HepG2 (cell line): Measurements from ENCODE around the gene SNX9. TPM values are rescaled to one million over a fixed set of nuclear protein-coding genes. Genes with fewer than 3 reads are reported as not detected.
A peak's percentile ranks its signal among the peaks of the same experiment; 100 is the strongest.

Experiments
- ARID2 ChIP-seq: sonication (generic); formaldehyde crosslinking; IDR thresholded peaks from 2 replicates; pipeline ENCODE4 v1.8.1; 2022; ENCODE audit warnings: mild to moderate bottlenecking, missing genetic modification reagents, borderline replicate concordance
- BORCS8-MEF2B ChIP-seq: sonication (generic); formaldehyde crosslinking; IDR thresholded peaks from 2 replicates; pipeline ENCODE4 v1.8.0; 2022; ENCODE audit warnings: mild to moderate bottlenecking, missing genetic modification reagents
- BRD4 ChIP-seq: sonication (generic); formaldehyde crosslinking; IDR thresholded peaks from 2 replicates; pipeline ENCODE4 v1.4.0; 2020; ENCODE audit warnings: missing genetic modification reagents
- CEBPB ChIP-seq: IDR thresholded peaks from 2 replicates; pipeline ENCODE4 v1.6.1; 2011; ENCODE audit warnings: low read depth, low read length, improper control_type of control experiment, borderline replicate concordance
- CREB1 ChIP-seq, 2 experiments: fragments of 450-650 bp in 1 of 2; IDR thresholded peaks; 2 replicates each; pipeline ENCODE4 v1.6.1; 2016 to 2017; ENCODE audit warnings: control low read depth in 1 of 2, mild to moderate bottlenecking in 1 of 2, missing compliant biosample characterization in 1 of 2, missing genetic modification characterization in 1 of 2
- EHMT2 ChIP-seq: fragments of 200-600 bp; sonication (generic); IDR thresholded peaks from 2 replicates; pipeline ENCODE4 v1.7.0; 2017; ENCODE audit warnings: antibody characterized with exemption, low read depth, low read length, borderline replicate concordance
- FOSL2 ChIP-seq: sonication (generic); formaldehyde crosslinking; IDR thresholded peaks from 2 replicates; pipeline ENCODE4 v1.4.0; 2020; ENCODE audit warnings: missing genetic modification reagents
- GABPA ChIP-seq, 2 experiments: IDR thresholded peaks; 2 replicates each; pipeline ENCODE4 v1.6.1; 2011 to 2016; ENCODE audit warnings: low read depth in 2 of 2, low read length in 1 of 2, missing biosample characterization in 1 of 2, missing genetic modification characterization in 1 of 2
- HIVEP1 ChIP-seq: sonication (generic); formaldehyde crosslinking; IDR thresholded peaks from 2 replicates; pipeline ENCODE4 v1.4.0; 2020; ENCODE audit warnings: mild to moderate bottlenecking, missing genetic modification reagents
- HMG20B ChIP-seq: conservative IDR thresholded peaks from 2 replicates; pipeline ENCODE4 v1.6.1; 2016; ENCODE audit warnings: missing genetic modification reagents, missing compliant biosample characterization
- HNRNPH1 ChIP-seq: fragments of 200-400 bp; formaldehyde crosslinking; optimal IDR thresholded peaks from 2 replicates; pipeline ENCODE3; 2017; ENCODE audit warnings: mild to moderate bottlenecking, low read depth, low read length
- NR2F1 ChIP-seq, 2 experiments: fragments of 450-650 bp in 1 of 2; formaldehyde crosslinking in 1 of 2; IDR thresholded peaks; 2 replicates each; pipeline versions ENCODE4 v1.5.0 to v1.6.1; 2016 to 2020; ENCODE audit warnings: mild to moderate bottlenecking in 1 of 2, missing compliant biosample characterization in 1 of 2, missing genetic modification reagents in 1 of 2, moderate library complexity in 1 of 2
- POGZ ChIP-seq: sonication (generic); formaldehyde crosslinking; IDR thresholded peaks from 2 replicates; pipeline ENCODE4 v1.4.0; 2020; ENCODE audit warnings: mild to moderate bottlenecking, missing genetic modification reagents
- RAD51 ChIP-seq: fragments of 450-650 bp; IDR thresholded peaks from 2 replicates; pipeline ENCODE4 v1.6.1; 2016; ENCODE audit warnings: borderline replicate concordance
- RARA ChIP-seq: IDR thresholded peaks from 2 replicates; pipeline ENCODE4 v1.6.1; 2016; ENCODE audit warnings: missing genetic modification reagents, missing compliant biosample characterization
- SMARCC2 ChIP-seq: fragments of 450-650 bp; IDR thresholded peaks from 2 replicates; pipeline ENCODE4 v1.6.1; 2017; ENCODE audit warnings: antibody characterized with exemption, mild to moderate bottlenecking
- SRSF4 ChIP-seq: fragments of 200-400 bp; formaldehyde crosslinking; IDR thresholded peaks from one replicate; pipeline ENCODE4 v1.6.1; 2018; ENCODE audit warnings: mild to moderate bottlenecking, low read depth, low read length, moderate library complexity; ENCODE audit not compliant: poor library complexity, severe bottlenecking
- U2AF2 ChIP-seq: fragments of 200-400 bp; formaldehyde crosslinking; IDR thresholded peaks from 2 replicates; pipeline ENCODE4 v1.6.1; 2017; ENCODE audit warnings: low read depth, mild to moderate bottlenecking, low read length
- ZBTB20 ChIP-seq: sonication (generic); formaldehyde crosslinking; IDR thresholded peaks from 2 replicates; pipeline ENCODE4 v1.8.1; 2023; ENCODE audit warnings: missing genetic modification reagents, low read depth, mild to moderate bottlenecking, borderline replicate concordance
- ZBTB7A ChIP-seq: sonication (generic); formaldehyde crosslinking; IDR thresholded peaks from 2 replicates; pipeline ENCODE4 v1.8.0; 2022; ENCODE audit warnings: mild to moderate bottlenecking, missing genetic modification reagents
- ZFAT ChIP-seq: sonication (generic); formaldehyde crosslinking; conservative IDR thresholded peaks from 2 replicates; pipeline ENCODE4 v1.8.1; 2023; ENCODE audit warnings: missing genetic modification reagents, inconsistent platforms
- ZNF331 ChIP-seq: sonication (generic); formaldehyde crosslinking; IDR thresholded peaks from 2 replicates; pipeline ENCODE4 v1.4.0; 2020; ENCODE audit warnings: missing genetic modification reagents
- ZNF747 ChIP-seq: sonication (generic); formaldehyde crosslinking; IDR thresholded peaks from 2 replicates; pipeline ENCODE4 v1.8.1; 2023; ENCODE audit warnings: missing genetic modification reagents, mild to moderate bottlenecking, borderline replicate concordance
- ZNF75D ChIP-seq: sonication (generic); formaldehyde crosslinking; IDR thresholded peaks from 2 replicates; pipeline ENCODE4 v1.8.1; 2023; ENCODE audit warnings: missing genetic modification reagents, mild to moderate bottlenecking, borderline replicate concordance
- polyA plus RNA-seq, 8 experiments: library from polyadenylated mRNA; depleted of rRNA in 3 of 8; stranded (reverse) in 7 of 8; unstranded in 1 of 8; fragments of >200 nt; fragmentation: Illumina TruSeq in 4 of 8; extraction: Trizol in 4 of 8; gene quantifications; 2 replicates each; pipeline versions ENCODE4 v1.2.1 to v1.2.3, GENCODE V29; 2011 to 2016; ENCODE audit warnings: low read depth in 4 of 8, missing spikeins in 1 of 8, mixed read lengths in 1 of 8; ENCODE audit not compliant: insufficient read depth in 1 of 8
- total RNA-seq, 5 experiments: library from RNA; depleted of rRNA; stranded (reverse); fragments of >200 nt; fragmentation: Illumina TruSeq; extraction: Trizol; gene quantifications; 2 replicates each; pipeline ENCODE4 v1.2.3, GENCODE V29; 2016; ENCODE audit warnings: low read depth in 1 of 5
- TF ChIP-seq, protein P1 (sequence below): sonication (generic); formaldehyde crosslinking; IDR thresholded peaks from 2 replicates; pipeline ENCODE4 v1.4.0; 2020; ENCODE audit warnings: missing genetic modification reagents
- TF ChIP-seq, protein P2 (sequence below): sonication (generic); formaldehyde crosslinking; IDR thresholded peaks from 2 replicates; pipeline ENCODE4 v1.5.1; 2020; ENCODE audit warnings: missing genetic modification reagents, mild to moderate bottlenecking, borderline replicate concordance
- TF ChIP-seq, protein P3 (sequence below): sonication (generic); formaldehyde crosslinking; IDR thresholded peaks from 2 replicates; pipeline ENCODE4 v1.8.1; 2023; ENCODE audit warnings: mild to moderate bottlenecking, missing genetic modification reagents

SNX9 gene
- total and polyA plus RNA-seq, 2 of the 13 experiments (the other 11 are each of a cell fraction or from before 2014, with no cell fraction given) = 21.9 to 36.0 TPM

DNA sequence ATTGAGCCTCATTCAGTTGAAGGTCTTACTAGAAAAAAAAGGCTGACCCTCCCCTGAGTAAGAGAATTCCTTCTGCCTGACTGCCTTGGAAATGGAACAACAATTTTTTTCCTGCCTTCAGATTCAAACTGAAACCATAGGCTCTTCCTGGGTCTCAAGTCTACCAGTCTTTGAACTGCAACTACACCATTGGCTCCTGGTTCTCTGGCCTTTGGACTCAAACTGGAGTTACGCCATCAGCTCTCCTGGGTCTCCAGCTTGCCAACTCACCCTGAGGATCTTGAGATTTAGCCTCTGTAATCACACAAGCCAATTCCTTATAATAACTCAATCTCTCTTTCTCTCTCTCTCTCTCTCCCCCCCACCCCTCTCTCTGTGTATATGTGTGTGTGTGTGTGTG, 36.0 kb upstream of the SNX9 start (continued):
- TF ChIP-seq FOSL2 (peak; percentile 33; the same call in 1 of the 2 replicates), EHMT2 (peak; percentile 44; the same call in 1 of the 2 replicates), ZNF747 (CRISPR knock-in tag) (no peak), CEBPB (peak; percentile 90), ZBTB7A (CRISPR knock-in tag) (no peak), ZFAT (CRISPR knock-in tag) (no peak), ARID2 (CRISPR knock-in tag) (no peak), POGZ (CRISPR knock-in tag) (peak; percentile 75), ZNF75D (no peak), HNRNPH1 (no peak), HIVEP1 (CRISPR knock-in tag) (no peak), HMG20B (no peak), BORCS8-MEF2B (CRISPR knock-in tag) (no peak), ZBTB20 (CRISPR knock-in tag) (no peak), RAD51 (no peak), SRSF4 (no peak), U2AF2 (no peak), SMARCC2 (no peak), BRD4 (CRISPR knock-in tag) (no peak), NR2F1 (CRISPR knock-in tag; IDR thresholded peaks at IDR 0.05) (no peak), RARA (CRISPR knock-in tag) (no peak), CREB1 (IDR thresholded peaks at IDR 0.05) (no peak), CREB1 (CRISPR knock-in tag; IDR thresholded peaks at IDR 0.05) (no peak), ZNF331 (peak; percentile 45; the same call in 1 of the 2 replicates), GABPA (IDR thresholded peaks at IDR 0.05; ENCODE audit: low read depth, low read length) (no peak), GABPA (CRISPR knock-in tag; IDR thresholded peaks at IDR 0.05; ENCODE audit: low read depth) (0 out of 2 replicates have a peak, but pooled peaks have one; percentile 25)
- TF ChIP-seq, protein P1, sequence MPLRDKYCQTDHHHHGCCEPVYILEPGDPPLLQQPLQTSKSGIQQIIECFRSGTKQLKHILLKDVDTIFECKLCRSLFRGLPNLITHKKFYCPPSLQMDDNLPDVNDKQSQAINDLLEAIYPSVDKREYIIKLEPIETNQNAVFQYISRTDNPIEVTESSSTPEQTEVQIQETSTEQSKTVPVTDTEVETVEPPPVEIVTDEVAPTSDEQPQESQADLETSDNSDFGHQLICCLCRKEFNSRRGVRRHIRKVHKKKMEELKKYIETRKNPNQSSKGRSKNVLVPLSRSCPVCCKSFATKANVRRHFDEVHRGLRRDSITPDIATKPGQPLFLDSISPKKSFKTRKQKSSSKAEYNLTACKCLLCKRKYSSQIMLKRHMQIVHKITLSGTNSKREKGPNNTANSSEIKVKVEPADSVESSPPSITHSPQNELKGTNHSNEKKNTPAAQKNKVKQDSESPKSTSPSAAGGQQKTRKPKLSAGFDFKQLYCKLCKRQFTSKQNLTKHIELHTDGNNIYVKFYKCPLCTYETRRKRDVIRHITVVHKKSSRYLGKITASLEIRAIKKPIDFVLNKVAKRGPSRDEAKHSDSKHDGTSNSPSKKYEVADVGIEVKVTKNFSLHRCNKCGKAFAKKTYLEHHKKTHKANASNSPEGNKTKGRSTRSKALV = no peak
- TF ChIP-seq, protein P2, sequence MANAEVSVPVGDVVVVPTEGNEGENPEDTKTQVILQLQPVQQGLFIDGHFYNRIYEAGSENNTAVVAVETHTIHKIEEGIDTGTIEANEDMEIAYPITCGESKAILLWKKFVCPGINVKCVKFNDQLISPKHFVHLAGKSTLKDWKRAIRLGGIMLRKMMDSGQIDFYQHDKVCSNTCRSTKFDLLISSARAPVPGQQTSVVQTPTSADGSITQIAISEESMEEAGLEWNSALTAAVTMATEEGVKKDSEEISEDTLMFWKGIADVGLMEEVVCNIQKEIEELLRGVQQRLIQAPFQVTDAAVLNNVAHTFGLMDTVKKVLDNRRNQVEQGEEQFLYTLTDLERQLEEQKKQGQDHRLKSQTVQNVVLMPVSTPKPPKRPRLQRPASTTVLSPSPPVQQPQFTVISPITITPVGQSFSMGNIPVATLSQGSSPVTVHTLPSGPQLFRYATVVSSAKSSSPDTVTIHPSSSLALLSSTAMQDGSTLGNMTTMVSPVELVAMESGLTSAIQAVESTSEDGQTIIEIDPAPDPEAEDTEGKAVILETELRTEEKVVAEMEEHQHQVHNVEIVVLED (CRISPR knock-in tag) = no peak
- TF ChIP-seq, protein P3, sequence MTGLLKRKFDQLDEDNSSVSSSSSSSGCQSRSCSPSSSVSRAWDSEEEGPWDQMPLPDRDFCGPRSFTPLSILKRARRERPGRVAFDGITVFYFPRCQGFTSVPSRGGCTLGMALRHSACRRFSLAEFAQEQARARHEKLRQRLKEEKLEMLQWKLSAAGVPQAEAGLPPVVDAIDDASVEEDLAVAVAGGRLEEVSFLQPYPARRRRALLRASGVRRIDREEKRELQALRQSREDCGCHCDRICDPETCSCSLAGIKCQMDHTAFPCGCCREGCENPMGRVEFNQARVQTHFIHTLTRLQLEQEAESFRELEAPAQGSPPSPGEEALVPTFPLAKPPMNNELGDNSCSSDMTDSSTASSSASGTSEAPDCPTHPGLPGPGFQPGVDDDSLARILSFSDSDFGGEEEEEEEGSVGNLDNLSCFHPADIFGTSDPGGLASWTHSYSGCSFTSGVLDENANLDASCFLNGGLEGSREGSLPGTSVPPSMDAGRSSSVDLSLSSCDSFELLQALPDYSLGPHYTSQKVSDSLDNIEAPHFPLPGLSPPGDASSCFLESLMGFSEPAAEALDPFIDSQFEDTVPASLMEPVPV = no peak
